Measurements from ENCODE around the gene SLC39A11.
"Not testable (repeated sequence)": the region's sequence is repeated elsewhere in the genome, so short reads cannot be mapped to it uniquely, and the experiment has no call there.

DNA sequence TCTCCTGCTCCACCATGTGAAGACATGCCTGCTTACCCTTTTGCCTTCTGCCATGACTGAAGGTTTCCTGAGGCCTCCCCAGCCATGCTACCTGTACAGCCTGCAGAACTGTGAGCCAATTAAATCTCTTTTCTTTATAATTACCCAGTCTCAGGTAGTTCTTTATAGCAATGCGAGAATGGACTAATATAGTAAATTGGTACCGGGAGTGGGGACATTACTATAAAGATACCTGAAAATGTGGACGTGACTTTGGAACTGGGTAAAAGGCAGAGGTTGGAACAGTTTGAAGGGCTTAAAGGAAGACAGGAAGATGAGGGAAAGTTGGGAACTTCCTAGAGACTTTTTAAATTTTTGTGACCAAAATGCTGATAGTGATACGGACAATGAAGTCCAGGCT, 268.2 kb downstream of the SLC39A11 start:
- not testable (repeated sequence) for TF ChIP-seq POLR2A, POLR2AphosphoS5 (IDR thresholded peaks at IDR 0.05; ENCODE audit: low read depth, low read length)

Measured in GM12891 (cell line).